Amniotic epithelial cell (primary cell): ENCODE measurements around the gene PHOSPHO1.

Source experiments
- DNase-seq: peaks from one replicate; pipeline ENCODE4 v3.0.0-alpha.2; 2010; ENCODE audit warnings: low read depth

The PHOSPHO1 gene

DNA sequence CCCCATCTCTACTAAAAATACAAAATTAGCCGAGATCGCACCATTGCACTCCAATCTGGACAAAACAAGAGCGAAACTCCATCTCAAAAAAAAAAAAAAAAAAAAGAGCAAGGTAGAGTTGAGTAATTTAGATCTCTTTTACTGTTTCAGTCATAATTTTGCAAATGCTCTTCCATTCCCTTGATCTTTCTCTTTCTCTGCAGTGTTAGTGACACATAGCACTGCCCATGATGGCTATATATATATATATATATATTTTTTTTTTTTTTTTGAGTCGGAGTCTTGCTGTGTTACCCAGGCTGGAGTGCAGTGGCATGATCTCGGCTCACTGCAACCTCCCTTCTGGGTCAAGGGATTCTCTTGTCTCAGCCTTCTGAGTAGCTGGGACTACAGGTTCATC, 12.2 kb upstream of the PHOSPHO1 start:
- no peak for DNase-seq

DNA sequence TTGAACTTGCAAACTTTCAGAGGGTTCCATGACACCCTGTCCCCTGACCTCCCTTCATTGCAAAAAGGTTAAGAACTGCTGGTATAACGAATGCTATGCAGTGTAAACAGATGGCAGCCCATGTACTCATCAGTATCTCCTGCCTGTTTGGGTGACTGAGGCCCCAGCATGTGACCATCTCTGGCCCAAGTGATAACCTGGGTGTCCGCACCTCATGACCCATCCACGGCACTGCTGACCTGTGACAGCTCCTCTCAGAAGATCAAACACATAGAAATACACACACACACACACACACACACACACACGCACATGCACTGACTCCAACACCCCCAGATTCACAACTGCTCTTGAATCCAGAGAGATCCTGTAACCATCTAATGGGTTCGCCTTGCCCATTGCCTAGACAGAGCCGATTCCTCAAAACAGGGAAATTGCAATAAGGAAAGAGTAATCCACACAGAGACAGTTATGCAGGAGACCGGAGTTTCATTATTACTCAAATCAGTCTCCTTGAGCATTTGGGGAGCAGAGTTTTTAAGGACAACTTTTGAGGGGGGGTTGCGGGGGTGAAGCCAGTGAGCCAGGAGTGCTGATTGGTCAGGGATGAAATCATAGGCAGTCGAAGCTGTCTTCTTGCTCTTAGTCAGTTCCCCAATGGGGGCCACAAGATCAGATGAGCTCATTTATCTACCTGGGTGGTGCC, 11.3 kb upstream of the PHOSPHO1 start:
- no peak for DNase-seq

DNA sequence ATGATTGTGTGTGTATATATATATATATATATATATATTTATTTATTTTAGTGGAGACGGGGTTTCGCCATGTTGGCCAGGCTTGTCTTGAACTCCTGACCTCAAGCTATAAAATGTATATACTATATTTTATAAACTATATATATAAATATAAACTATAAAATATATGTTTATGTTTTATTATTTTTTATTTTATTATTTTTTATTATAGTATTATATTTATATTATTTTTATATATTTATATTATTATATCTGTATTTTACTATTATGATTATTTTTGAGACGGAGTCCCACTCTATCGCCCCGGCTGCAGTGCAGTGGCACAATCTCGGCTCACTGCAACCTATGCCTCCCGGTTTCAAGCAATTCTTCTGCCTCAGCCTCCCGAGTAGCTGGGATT, 10.5 kb upstream of the PHOSPHO1 start:
- DNase-seq, result no peak

DNA sequence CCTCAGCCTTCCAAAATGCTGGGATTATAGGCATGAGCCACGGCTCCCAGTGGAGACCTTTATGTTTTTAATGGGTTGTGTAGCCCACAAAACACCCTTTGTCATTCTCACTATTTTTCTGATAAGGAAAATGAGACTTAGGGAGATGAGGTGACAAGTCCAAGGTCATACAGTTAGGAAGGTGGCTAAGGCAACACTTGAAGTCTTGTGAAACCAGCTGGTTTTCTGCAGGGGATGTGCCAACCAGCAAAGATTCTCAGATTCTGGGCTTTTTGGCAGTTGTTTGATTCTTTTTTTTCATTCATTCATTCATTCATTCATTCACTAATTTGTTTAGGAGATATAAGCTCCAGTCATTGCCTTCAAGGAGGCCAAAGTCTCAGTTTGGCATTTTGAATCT, 10.0 kb upstream of the PHOSPHO1 start:
- DNase-seq, result no peak

DNA sequence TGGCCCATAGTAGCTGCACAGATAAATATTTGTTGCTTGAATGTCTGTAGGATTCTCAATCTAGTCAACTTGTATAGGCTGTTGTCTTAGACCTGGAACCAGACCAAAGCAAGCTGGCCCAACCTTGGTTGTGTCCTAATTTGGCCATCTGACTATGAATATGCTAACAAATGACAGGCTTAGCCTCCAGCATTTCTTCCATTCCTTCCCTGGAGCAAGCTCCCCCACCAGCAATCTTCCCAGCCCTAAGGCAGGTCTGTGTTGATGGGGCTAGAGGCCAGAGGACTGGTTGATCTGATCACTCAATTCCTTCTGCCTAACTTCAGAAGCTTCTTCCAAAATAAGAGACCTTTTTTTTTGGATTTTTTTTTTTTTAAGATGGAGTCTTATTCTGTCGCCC, 9.4 kb upstream of the PHOSPHO1 start:
- DNase-seq, result no peak

DNA sequence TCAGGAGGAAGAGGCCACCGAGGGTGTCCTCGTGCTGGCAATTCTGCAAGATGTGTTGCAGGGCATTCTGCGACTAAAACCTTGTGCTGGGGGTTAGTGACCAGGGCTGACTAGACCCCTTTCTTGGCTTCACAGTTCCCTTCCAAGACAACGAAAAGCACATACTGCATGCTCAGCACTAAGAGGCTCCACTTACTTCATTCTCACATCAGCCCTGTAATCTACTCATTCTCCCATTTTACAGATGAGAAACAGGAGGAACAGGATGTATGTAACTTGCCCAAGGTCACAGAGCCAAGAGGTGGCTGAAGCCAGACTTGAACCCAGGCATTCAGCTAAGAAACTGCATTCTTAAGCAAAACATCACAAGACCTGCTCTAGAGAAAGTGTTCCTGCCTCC, 5.3 kb upstream of the PHOSPHO1 start:
- no peak for DNase-seq

DNA sequence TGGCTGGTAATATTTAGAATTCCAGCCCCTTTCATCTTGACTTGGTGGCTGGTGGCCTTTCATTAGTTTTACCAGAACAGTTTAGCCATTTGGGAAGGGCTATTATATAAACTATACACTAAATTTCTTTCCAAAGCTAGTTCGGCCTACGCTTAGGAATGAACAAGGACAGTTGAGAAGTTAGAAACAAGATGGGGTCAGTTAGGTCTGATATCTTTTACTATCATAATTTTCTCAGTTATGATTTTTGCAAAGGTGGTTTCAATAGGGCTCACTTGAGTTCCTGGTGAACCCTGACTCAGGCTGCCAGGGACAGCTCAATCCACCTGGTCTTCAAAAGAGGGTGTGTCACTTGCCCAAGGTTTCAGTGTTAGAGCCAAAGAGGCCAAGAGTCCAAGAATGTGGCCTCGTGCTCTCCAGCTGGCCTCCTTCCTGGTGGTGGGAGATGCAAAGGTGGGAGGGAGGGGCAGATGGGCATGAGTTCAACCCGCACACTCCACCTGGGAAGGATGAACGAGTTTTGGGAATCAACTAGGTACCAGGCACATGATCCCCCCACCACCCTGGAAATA, 4.0 kb upstream of the PHOSPHO1 start:
- no peak for DNase-seq

DNA sequence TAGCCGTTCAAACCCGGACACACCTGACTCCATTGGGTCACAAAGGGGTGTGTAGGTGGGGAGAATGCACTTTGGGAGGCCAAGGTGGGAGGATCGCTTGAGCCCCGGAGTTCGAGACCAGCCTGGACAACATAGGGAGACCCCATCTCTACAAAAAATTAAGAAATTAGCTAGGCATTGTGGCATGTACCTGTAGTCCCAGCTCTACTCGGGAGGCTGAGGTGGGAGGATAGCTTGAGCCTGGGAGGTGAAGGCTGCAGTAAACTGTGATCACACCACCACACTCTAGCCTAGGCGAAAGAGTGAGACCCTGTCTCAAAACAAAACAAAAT, 942 bp upstream of the PHOSPHO1 start:
- no peak for DNase-seq

DNA sequence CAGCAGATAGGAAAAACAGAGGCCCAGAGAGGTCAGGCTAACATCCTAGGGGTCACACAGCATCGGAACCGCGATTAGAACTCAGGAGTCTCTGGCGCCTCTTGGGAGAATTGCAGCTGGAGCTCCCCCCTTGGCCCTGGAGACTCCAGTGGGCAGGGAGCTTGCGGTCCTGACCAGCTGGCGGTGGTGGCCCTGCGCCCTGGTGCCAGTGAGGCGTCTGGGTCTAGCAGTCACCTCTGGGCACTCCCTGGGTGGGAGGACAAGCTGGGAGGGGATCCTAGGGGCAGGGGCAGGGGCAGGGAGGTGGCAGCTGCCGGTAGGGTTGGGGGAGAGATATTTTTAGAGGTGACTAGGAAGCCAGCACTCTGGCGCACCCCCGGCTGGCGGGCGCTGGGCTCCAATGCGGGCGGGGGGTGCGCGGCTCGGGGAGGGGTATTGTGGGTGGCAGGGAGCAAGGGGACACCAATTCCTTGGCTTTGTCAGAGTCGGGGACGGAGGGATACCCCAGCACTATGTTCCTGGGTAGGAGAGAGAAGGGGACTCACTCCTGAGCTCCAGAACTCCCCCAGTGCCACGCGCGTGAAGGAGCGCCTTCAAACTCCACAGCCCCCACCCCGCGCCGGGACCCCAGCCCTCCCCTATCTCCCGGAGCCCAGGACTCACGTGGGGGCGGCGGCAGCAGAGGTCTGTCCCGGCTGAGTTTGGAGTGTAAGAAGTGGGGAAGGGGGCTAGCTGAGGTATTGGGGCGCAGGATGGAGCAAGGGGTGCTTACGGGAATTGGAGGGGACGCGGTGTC, 584 bp downstream of the PHOSPHO1 start:
- DNase-seq, result no peak

DNA sequence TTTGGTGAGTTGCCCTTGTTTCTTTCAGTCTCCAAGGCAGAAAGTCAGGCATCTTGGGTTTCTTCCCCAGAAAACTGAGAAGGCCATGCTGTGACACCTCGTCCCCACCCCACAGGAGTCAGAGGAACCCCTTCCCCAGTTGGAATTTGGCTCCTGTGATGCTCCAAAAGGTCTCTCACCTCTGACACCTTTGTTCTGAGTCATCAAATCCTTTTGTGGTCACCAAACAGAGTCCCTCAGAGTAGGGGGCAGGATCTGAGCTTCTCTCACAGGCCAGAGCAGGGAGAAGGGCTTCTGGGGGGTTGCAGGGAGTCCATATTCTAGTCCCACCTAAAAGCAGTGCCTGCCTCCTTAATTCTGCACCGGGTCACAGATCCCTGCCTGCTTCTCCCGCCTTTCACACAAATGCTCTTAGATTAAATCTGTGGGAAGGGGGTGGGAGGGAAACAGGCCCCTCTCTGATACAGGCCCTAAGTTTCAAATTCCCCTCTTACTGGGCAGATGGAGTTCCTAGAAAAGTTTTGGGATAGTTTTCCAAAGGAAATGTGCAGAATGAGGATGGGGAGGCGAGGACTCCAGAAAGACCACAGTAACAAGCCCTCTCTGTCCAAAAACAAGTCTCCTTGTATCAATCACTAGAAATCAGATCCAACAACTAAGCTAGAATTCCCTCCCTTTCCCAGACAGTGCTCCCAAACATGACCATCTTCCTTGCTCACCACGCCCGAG, 1.3 kb downstream of the PHOSPHO1 start:
- no peak for DNase-seq

DNA sequence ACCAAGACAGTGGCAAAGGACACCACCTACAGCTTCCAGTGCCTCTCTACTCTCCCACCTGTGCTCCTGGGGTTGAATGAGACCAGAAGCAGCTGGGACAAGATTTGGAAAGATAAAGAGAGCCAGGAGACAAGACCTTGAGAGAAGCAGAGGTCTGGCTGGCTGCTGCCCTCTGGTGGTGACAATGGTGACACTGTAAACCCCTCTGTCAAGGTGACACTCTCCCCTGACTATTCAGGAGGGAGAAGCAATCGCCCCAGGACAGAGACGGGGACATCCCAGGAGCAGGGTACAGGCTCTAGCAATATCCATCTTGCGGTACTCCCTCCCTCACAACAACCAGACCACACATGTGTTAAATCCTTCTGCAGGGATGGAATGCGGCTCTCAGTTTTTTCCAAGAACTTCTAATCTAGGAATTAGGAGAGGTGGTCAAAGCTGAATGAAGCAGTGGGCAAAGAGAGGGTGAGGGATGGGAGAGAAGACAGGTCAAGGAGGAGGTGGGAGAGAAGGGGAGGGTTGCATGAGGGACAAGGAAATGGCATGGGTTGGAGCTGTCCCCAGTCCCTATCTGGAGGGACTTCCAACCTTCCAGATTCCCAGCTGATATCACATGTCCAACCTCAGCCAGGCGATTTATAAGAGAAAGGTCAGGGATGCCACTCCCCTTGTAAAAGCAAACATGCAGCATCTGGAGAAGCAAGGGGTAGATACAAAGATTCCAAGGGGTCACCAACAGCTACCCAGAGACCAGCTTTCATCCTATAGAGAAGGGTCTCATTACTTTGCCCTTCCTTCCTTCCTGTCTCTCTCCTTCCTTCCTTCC, 2.9 kb downstream of the PHOSPHO1 start:
- peak; percentile 45 for DNase-seq

DNA sequence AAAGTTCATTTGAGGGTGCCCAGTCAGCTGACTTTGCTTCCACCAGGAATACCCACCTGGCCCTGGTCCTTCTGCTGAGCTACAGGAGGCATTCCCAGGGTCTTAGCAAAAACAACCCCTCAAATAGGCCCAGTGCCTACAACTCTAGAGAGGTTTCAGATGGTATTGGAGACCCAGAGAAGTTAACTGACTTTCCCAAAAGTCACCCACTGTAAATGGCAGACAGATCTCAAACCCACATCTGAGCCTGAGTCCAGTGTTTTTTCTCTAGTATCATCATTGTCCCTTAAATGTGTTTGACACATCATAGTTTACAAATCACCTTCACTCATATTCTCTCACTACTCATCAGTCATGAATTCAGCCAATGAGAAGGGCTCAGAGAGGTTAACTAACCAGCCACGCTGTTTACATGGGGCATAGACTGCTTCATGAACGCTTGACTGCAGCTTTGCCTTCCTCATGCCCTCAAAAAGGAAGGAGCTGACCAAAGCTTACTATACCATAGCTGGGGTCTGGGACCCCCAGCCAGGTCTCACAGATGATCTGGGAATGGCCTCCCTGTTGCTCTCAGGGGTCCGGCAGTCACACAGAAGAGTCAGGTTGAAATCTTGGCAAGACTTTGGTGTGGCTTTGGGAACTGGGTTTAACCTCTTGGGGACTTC, 3.7 kb downstream of the PHOSPHO1 start:
- no peak for DNase-seq

DNA sequence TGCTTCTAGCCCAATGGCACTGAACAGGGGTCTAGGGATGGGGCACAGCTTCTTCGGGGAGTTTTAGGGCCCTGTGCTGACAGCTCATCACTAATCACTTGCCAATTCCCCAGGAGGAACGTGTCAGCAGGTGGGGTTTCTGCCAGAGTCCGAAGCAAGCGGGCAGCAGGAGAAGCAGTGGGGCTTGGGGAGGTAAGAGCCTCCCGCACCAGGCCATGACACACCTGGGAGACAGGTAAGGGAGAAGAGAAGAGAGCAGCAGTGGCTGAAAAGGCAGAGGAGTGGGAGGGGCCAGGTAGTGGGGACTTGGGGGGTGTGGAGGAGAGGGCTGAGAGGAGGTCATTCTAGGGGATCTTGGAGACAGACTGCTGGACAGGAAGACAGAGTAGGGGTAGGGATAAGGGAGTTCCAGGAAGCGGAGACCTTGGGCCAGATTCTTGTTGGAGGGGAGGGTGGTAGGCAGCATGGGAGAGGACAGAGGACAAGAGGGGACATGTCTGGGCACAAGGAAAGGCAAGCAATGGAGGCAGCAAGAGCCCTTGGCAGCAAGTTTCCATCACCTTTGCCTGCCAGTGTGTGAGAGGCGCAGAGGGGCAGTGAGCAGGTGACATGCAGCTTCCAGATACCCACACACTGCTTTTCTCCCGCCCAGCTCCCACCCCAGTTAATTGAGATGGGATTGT, 4.9 kb downstream of the PHOSPHO1 start:
- DNase-seq, result no peak

DNA sequence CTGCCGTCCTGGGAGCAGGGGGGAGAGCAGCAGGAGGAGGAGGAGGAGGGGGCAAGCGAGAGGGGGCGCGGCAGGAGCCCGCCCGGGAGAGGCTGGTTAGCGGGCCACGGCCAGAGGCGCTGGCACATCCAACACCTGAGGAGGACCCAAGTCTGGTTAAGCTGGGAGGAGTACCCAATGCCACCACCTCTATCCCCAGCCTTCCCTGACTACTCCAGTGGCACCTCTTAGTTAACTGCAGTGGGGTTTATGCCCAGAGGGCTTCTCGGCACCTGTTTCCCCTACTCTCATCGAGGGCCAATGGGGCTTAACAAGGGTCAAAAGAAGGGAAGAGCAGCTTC, 5.6 kb downstream of the PHOSPHO1 start:
- no peak for DNase-seq

DNA sequence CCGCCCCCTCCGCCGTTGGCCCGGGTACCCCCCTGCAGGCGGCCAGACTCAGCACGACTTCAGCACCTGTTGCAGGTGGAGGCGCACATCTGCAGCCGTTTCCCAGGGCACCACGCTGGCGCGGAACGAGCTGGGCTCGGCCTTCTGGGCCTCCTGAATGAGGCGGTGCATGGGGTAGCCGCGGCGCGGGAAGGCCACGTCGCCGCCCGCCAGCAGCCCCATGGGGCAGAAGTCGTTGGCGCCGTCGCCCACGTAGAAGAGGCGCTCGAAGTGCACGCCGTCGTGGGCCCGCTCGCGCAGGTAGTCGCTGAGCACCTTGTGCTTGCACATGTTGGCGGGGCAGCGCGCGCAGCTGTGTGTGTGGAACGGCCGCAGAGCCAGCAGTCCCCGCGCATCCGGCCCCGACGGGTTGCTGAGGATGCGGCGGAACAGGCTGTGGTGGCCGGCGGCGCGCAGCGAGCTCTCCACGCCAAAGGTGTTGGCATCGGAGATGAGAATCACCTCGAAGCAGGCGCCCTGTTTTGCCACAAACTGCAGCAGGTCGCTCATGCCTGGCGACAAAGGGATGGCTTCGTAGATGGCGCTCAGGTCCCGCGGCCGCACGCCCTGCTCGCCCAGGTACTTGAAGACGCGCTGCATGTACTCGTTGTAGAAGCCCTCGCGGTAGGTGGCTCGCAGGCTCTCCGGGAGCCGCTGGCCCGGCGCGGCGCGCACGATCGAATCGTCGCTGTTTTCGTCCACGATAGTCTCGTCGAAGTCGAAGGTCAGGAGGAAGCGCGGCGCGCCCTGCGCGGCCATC, 6.2 kb downstream of the PHOSPHO1 start:
- DNase-seq, result no peak

DNA sequence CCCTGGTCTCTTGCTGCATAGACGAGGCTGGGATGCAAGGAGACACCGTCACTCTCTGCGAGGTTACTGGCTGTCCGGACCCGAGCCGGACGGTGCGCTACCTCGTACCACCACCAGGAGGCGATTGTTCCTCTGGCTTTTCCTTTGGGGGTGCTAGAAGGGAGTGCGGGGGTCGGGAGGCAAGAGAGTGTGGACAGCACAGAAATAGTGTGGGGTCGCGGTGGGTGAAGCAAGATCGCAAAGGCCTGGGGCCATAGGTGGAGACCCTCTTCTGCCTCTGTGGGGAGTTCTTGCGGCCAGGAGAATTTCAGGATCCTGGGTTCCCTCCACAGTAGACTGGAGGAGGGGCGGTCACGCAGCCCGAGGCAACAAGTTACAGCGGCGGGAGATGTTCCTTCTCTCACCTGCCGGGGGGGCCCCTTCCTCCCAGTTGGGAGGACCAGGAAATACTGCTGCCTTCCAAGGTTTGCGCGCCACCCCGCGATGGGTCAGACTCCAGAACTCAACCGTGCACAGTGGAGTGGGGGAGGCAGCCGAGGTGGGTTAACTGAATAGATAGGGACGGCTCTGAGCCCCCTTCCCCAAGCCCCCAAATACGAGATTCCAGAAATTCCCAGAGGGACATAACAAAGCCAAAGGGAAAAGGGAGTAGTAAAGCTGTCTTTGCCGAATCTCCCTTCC, 6.9 kb downstream of the PHOSPHO1 start:
- DNase-seq, result no peak

DNA sequence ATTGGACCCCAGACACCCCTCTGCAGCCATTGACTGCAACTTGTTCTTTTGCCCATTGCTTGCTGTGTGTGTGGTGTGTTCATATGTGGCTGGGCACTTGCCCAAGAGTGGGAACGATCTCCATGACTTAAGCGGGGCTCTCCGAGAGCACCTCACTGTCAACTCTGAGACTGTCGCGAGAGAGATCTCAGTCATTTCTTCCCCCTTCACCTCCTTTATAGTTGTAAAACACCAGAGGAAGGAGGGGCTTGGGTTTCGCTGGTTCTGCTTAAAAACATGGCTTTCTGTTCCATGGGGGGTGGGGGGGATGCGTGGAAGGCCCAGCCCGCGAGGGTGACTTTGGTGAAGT, 7.4 kb downstream of the PHOSPHO1 start:
- no peak for DNase-seq

DNA sequence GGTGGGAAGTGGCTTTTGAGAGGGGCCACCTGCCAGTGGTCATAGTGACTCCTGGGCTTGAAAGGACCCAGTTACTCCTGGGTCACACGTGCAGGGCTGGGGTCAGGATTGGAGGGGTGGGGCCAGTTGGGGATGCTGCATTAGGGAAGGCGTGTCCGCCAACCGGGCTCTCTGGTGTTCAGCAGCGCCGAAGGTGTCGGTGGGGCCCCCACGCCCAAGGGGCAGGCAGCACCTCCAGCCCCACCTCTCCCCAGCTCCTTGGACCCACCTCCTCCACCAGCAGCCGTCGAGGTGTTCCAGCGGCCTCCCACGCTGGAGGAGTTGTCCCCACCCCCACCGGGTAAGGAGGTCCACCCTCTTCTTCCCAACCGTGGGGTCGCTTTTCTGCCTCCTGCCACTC, 10.6 kb downstream of the PHOSPHO1 start:
- no peak for DNase-seq
